OCI-LY7 (cell line): ENCODE data around the gene UQCRC1.

Experiments
- CTCF ChIP-seq: fragments of 200-600 bp; sonication (generic); conservative IDR thresholded peaks from 2 replicates; pipeline ENCODE4 v1.5.1; 2014; ENCODE audit warnings: mild to moderate bottlenecking, antibody characterized with exemption, low read length, moderate library complexity, mixed read lengths
- EZH2phosphoT487 ChIP-seq: fragments of 200-600 bp; sonication (generic); IDR thresholded peaks from 2 replicates; pipeline ENCODE4 v1.6.1; 2018; ENCODE audit warnings: low read depth, borderline replicate concordance, mild to moderate bottlenecking, mixed run types, antibody characterized with exemption, low read length, moderate library complexity, mixed read lengths

- TF ChIP-seq EZH2phosphoT487 (no peak), CTCF (no peak)
These were observed 21.2 kb downstream of the UQCRC1 start for GRCh38 chr3:48588230-48588629.
